H7 (cell line): ENCODE measurements around the gene MTHFD2L. TPM values are rescaled to one million over a fixed set of nuclear protein-coding genes. Genes with fewer than 3 reads are reported as not detected.
A peak's percentile ranks its signal among the peaks of the same experiment; 100 is the strongest.

Source experiments
- DNase-seq: peaks from one replicate; pipeline ENCODE4 v3.0.0; 2012
- H3K27me3 ChIP-seq: 2 replicates; pipeline ENCODE4 v1.6.0; 2011; ENCODE audit warnings: mild to moderate bottlenecking, low read length; ENCODE audit not compliant: control insufficient read depth, insufficient read depth
- H3K36me3 ChIP-seq: replicated peaks from 2 replicates; pipeline ENCODE4 v1.5.1; 2011; ENCODE audit warnings: low read length; ENCODE audit not compliant: control insufficient read depth, insufficient read depth
- H3K4me3 ChIP-seq: 2 replicates; pipeline ENCODE4 v1.5.1; 2011; ENCODE audit warnings: low read depth, mild to moderate bottlenecking, control low read depth, low read length, moderate library complexity; ENCODE audit not compliant: insufficient read depth
- total RNA-seq: library from RNA; depleted of rRNA; stranded (reverse); fragments of >200 nt; shearing (Covaris generic); gene quantifications from 2 replicates; pipeline ENCODE4 v1.2.3, GENCODE V29; 2014

MTHFD2L gene
- total RNA-seq, 1 experiment from 2014 or later: 6.6 TPM

DNA sequence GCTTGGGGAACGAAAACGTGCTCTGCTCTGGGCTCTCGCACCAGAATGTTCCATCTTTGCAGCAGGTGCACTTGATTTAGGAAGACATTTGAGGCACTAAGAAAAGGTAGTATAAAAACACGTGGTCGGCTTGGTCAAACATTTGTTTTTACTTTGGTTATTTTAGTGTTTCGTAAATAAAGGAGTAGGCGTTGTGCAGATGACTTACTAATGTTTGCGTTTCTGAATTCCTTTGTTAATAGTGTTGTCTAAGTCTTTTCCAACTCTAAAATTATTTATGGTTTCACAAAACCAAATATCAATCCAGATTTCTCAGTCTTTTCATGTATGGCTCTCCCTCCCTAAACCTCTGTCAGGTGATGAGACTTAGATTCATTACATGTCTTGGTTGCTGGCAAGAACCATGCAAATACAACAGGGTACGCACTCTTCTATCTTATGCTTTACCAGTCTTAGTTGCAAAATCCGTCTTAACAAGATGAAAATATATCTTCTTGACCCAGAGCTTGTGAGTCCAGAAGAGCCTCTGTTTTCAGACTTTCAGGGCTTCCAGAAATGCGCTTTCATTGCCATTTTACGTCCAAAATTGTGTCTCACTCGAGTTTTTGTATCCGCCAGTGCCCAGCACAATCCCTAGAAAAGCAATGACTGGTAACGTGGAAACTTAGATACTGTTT is 686 bp downstream of the MTHFD2L start:
- Histone ChIP-seq H3K27me3 (no peaks in the 10 kb centered on the region), H3K4me3 (peak overlapping the region; percentile 70), H3K36me3 (peaks cover 1% of the 10 kb centered on the region; the same call in 1 of the 2 replicates)
- DNase-seq: no peak

DNA sequence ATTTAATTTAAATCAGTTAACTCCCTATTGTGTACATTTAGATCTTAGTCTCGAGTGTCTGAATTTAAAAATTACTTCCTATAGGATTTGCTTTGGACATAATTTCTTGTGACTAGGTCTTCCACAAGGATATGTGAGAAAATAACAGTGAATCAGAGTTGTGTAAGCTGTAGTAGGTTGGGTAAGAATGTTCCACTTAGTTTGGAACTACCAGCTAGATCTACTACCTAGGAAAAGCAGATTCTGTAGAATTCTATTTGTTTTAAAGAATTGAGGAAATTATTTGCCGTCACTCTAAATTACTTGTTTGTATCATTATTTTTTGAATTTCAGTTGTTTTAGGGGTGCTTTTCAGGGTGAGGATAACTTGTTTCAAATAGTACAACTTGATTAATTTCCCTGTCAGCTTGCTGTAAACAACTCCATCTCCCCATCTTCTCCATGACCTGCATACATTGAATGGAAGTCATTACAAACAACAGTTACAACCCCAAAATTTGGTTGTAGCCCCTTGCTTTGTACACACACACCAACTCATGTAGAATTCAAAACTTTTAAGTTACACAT is 1.3 kb downstream of the MTHFD2L start:
- Histone ChIP-seq H3K4me3 (no peak overlapping the region), H3K27me3 (no peaks in the 10 kb centered on the region), H3K36me3 (peaks cover 1% of the 10 kb centered on the region; the same call in 1 of the 2 replicates)
- DNase-seq: no peak

DNA sequence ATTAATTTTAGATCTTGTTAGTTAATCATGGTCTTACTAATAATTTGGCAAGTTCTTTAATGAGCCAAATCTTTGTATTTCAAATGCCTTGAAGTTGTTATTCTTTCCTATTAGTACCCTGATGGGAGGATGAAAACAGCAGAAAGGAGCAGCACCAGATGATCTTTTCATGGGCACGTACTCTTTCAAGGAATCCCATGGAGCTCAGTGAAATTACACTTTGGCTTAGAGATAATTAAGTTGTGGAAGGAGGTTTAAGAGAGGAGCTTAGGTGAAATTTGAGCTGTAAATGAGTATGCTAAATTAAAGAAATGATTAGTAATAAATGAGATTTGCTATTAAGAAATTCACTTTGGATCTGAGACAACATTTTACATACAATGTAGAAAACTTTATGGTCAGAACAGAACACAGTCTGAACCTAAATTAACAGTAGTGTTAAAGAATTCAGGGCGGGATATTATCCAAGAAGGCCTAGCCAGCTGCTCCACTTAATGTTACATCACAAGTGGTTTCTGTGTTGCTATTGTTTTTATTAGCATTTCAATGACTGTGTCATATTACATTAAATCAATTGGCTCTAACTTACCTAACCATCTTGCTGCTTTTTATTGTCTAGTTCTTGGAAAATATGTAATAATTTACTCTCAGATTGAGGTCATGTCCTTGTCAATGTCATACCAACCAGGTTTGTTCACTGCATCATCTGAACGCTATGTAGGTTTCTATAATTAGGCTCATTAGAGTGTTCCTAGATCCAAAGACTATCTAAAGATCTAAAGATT is 3.9 kb downstream of the MTHFD2L start:
- no peak for DNase-seq
- no peaks in the 10 kb centered on the region for H3K27me3 ChIP-seq
- H3K36me3 ChIP-seq: peaks cover 1% of the 10 kb centered on the region; the same call in 1 of the 2 replicates
- no peak overlapping the region for H3K4me3 ChIP-seq

DNA sequence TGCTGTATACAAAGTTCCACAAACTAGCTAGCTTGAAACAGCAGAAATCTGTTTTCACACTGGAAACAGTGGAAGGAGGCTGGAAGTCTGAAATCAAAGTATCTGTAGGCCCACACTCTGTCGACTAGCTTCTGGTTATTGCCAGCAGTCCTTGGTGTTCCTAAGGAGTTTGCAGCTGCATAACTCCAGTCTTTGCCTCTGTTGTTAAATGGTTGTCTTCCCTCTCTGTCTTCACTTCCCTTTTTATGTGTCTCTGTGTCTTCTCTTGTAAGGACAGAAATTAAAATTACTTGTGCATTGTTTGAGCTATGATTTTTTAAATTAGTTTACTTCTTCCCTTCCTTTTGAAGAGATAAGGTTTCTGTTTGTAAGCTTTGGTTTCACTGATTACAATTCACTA is 8.2 kb downstream of the MTHFD2L start:
- DNase-seq: no peak
- no peaks in the 10 kb centered on the region for H3K36me3 ChIP-seq
- no peaks in the 10 kb centered on the region for H3K27me3 ChIP-seq
- no peak overlapping the region for H3K4me3 ChIP-seq

DNA sequence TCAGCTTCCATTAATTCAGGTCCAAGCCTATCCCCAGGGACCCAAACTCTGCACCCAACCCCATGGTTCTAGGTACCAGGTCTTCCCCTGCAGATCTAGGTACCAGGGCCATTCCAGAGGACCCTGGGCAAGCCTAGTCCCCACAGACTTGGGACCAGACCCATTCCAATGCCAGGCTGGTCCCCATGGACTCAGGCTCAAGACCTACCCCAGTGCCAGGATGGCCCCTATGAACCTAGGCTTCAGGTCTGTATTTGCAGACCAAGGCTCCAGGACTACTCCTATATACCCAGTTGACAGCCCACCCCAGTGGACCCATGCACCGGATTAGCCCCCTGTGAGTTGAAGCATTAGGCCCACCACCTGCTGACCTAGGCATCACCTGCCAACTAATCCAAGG is 8.9 kb downstream of the MTHFD2L start:
- DNase-seq: no peak
- H3K36me3 ChIP-seq: no peaks in the 10 kb centered on the region
- H3K4me3 ChIP-seq: no peak overlapping the region
- no peaks in the 10 kb centered on the region for H3K27me3 ChIP-seq

DNA sequence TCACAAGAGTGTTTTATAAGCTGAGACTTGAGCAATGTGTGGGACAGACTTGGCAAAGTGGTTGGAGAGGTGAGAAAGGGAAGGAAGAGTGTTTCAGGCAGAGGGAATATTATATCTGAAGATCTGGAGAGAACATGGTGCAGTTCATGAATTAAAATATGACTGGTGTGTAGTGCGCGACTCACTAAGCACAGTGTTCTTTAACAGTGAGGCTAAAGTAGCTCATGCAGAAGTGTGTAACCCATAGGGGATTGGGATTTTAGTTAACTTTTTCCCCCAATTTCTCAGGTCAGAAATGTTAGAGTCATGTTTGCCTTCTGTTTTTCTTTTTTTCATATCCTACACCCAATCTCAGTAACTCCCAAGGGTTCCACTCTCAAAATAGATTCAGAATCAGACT is 9.7 kb downstream of the MTHFD2L start:
- no peak for DNase-seq
- Histone ChIP-seq H3K36me3 (no peaks in the 10 kb centered on the region), H3K4me3 (no peak overlapping the region), H3K27me3 (no peaks in the 10 kb centered on the region)

DNA sequence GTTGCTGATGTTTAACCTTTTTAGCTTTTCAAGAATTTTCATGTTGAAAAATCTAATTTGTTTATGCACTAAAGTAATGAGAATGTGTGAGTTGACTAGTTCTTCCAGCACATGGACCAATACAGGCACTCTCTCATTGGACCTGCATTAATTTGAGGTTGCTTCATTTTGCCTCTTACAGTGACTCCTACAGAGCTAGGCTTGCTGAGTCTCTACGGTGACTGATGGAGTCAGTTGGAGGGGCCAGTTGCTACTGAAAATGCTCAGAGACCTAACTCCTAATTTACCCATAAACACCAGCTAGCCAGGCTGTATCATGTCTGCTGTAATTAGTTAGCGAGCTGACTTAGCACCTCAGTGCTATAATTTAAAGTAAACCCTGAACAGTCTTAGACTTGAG is 10.9 kb downstream of the MTHFD2L start:
- Histone ChIP-seq H3K36me3 (no peaks in the 10 kb centered on the region), H3K4me3 (no peak overlapping the region), H3K27me3 (no peaks in the 10 kb centered on the region)
- no peak for DNase-seq

DNA sequence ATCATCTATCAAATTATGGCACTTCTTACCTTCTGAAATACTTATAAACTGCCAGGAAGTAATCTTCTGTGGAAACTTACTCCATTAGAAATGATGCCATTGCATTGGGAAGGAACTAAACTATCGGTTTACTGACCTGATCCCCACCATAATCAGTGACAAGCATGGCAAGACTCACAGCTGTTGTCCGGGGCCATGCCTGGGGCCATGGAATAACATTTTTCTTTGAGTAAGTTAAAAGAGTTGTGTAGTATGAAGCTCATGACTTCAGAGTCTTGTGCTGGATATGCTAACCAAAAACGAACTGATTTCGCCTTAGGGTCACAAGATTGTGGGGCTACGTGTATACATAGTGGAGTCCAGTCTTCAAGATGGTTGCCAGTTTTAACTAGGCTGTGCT is 15.4 kb downstream of the MTHFD2L start:
- Histone ChIP-seq H3K27me3 (no peaks in the 10 kb centered on the region), H3K4me3 (no peak overlapping the region), H3K36me3 (no peaks in the 10 kb centered on the region)
- DNase-seq: no peak

DNA sequence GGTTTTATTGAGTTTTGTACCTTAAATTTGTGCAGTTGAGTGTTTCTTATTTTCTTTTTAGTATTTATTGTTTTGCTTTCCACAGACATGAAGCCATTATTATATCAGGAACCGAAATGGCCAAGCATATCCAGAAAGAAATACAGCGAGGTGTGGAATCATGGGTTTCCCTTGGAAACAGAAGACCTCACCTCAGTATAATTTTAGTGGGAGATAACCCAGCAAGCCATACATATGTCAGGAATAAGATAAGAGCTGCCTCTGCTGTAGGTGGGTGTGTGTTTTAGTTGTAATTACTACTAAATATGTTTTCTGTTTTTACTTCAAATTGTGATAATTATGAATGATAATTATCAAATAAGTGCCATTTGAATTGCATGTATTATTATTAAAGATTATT is 16.5 kb downstream of the MTHFD2L start:
- Histone ChIP-seq H3K4me3 (no peak overlapping the region), H3K27me3 (no peaks in the 10 kb centered on the region), H3K36me3 (no peaks in the 10 kb centered on the region)
- DNase-seq: no peak

DNA sequence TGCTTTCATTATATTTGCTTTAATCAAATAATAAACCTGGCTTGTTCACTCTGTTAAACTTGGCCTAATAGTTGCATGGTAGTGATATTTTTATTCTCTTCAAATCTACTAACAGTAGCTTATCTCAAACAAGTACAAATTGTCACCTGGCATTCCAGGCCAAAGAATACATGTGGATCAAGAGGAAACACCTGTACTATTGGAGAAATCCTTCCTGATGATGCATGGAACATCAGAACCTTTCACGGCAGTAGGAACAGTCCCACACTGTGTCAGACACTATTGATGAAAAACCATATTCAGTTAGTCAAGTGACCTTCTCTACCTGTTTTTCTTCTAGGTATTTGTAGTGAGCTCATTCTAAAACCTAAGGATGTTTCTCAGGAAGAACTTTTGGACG is 17.0 kb downstream of the MTHFD2L start:
- no peak for DNase-seq
- Histone ChIP-seq H3K36me3 (no peaks in the 10 kb centered on the region), H3K27me3 (no peaks in the 10 kb centered on the region), H3K4me3 (no peak overlapping the region)

DNA sequence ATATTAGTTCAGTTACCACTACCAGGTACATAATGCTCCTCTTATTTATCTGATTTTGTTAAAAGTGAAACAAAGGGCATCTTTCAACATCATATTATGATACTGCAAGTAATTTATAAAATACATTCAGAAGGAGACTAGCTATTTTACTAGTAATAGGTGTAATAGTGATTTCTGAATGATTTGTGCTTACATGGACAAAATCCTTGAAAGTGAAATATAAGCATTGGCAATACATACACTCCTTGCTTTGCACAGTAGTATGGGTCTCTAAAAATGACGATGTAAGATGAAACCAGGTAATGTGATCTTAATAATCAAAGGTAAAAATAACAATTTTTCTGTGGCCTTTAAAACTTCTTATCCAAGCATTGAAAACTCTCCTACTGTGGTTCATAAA is 17.5 kb downstream of the MTHFD2L start:
- Histone ChIP-seq H3K36me3 (no peaks in the 10 kb centered on the region), H3K27me3 (no peaks in the 10 kb centered on the region), H3K4me3 (no peak overlapping the region)
- no peak for DNase-seq

DNA sequence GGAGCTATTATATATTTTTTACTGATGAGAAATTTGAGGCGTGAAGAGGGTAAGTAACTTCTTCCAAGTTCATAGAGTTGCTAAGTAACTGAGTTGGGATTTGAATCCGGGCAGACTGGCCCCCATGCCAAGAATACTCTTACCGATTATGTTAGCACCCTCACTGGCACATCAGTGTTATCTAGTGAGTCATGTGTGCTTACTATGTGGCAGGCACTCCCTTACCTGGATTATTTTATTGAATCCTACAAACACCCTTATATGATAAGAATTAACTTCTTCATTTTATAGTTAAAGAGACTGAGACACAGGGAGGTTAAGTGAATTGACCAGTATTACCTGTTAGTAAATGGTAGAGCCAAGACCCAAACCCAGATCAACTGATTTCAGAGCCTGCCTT is 20.9 kb downstream of the MTHFD2L start:
- Histone ChIP-seq H3K4me3 (no peak overlapping the region), H3K27me3 (no peaks in the 10 kb centered on the region), H3K36me3 (no peaks in the 10 kb centered on the region)
- DNase-seq: no peak

DNA sequence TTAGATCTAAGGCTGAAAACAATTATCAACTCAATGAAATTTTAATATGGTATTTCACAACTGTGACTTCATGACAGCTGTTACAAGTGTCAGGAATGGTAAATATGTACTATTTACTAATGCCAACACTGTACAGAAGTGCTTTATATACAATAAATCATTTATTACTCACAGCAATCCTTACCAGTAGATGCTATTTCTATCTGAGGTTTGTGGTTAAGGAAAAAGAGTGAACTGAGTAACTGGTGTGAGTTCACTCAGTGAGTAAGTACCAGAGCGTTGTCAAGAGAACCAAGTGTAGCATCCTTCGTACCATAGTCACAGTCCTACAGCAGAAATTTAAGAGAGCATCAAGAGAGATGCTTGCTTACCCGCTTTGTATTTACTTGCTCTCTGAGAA is 23.3 kb downstream of the MTHFD2L start:
- no peaks in the 10 kb centered on the region for H3K27me3 ChIP-seq
- DNase-seq: no peak
- H3K4me3 ChIP-seq: no peak overlapping the region

DNA sequence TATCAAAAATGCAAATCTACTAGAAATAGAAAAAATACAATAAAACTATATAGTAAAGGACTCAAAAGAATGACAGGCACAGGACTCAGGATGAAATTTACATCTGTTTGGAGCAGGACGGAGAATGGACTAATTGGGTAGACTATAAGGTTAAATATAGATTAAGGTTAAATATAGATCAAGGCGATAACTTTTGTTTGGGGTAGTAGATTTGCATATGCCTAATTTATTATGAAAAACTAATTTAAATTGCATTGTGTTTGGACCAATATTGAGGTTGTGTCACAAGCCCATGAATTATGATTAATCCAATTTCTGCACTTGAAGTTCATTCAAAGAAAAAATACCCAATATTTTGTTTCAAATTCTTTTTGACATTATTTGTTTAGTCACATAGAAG is 31.0 kb downstream of the MTHFD2L start:
- Histone ChIP-seq H3K27me3 (no peaks in the 10 kb centered on the region), H3K4me3 (no peak overlapping the region), H3K36me3 (no peaks in the 10 kb centered on the region)
- DNase-seq: no peak

More for the DNA sequence above, 23.3 kb downstream of the MTHFD2L start:
- H3K36me3 ChIP-seq: no peaks in the 10 kb centered on the region
